WTC11 (cell line): ENCODE measurements around the gene DTWD2. TPM values are rescaled to one million over a fixed set of nuclear protein-coding genes. Genes with fewer than 3 reads are reported as not detected.
A peak's percentile ranks its signal among the peaks of the same experiment; 100 is the strongest.

Experiments used
- ATAC-seq: fragments of 200-7000 bp; cut with Tn5 transposase; 2 replicates; pipeline ENCODE4 v1.10.0; 2021; ENCODE audit warnings: mild to moderate bottlenecking, moderate library complexity
- CTCF ChIA-PET: fragments of 300-600 bp; sonication (Branson Sonifier 250); formaldehyde crosslinking; loops from one replicate; lab custom pipeline; 2021; ENCODE audit warnings: antibody characterized with exemption; lab: Charles Lee
- POLR2A ChIA-PET: fragments of 350-600 bp; sonication (Branson Sonifier 250); formaldehyde crosslinking; loops from one replicate; lab custom pipeline; 2021; ENCODE audit warnings: antibody characterized with exemption; lab: Charles Lee
- DNase-seq: peaks from one replicate; pipeline ENCODE4 v3.0.0; 2021; ENCODE audit warnings: low spot score
- H3K27ac Mint-ChIP-seq: 2 replicates; pipeline ENCODE4 v1.8.0; 2021; ENCODE audit warnings: mixed read lengths
- H3K27me3 Mint-ChIP-seq: 2 replicates; pipeline ENCODE4 v1.8.0; 2021; ENCODE audit warnings: low read depth, mild to moderate bottlenecking, moderate library complexity, mixed read lengths
- H3K36me3 Mint-ChIP-seq: 2 replicates; pipeline ENCODE4 v1.8.0; 2021; ENCODE audit warnings: mixed read lengths
- H3K4me1 Mint-ChIP-seq: 2 replicates; pipeline ENCODE4 v1.8.0; 2022; ENCODE audit warnings: mixed read lengths
- H3K4me3 Mint-ChIP-seq: 2 replicates; pipeline ENCODE4 v1.8.0; 2021; ENCODE audit warnings: mild to moderate bottlenecking, moderate library complexity, mixed read lengths
- H3K9me3 Mint-ChIP-seq: 2 replicates; pipeline ENCODE4 v1.8.0; 2021; ENCODE audit warnings: mixed read lengths
- ATF2 ChIP-seq: sonication (generic); formaldehyde crosslinking; IDR thresholded peaks from 2 replicates; pipeline ENCODE4 v1.8.1; 2022; ENCODE audit warnings: low read depth, missing genetic modification reagents, borderline replicate concordance
- ATF3 ChIP-seq: sonication (generic); formaldehyde crosslinking; conservative IDR thresholded peaks from 2 replicates; pipeline ENCODE4 v1.8.1; 2022; ENCODE audit warnings: mild to moderate bottlenecking, missing genetic modification reagents
- CTCF ChIP-seq: fragments of 200-600 bp; IDR thresholded peaks from 2 replicates; pipeline ENCODE4 v1.8.0; 2022; ENCODE audit warnings: antibody characterized with exemption
- EMX1 ChIP-seq: fragments of 250-450 bp; sonication (Bioruptor Pico); IDR thresholded peaks from 2 replicates; pipeline ENCODE4 v1.8.0; 2021; ENCODE audit warnings: mild to moderate bottlenecking
- ETV6 ChIP-seq: sonication (generic); formaldehyde crosslinking; IDR thresholded peaks from 2 replicates; pipeline ENCODE4 v1.8.1; 2022; ENCODE audit warnings: mild to moderate bottlenecking, missing genetic modification reagents
- FOXP1 ChIP-seq: sonication (generic); formaldehyde crosslinking; IDR thresholded peaks from 2 replicates; pipeline ENCODE4 v1.8.0; 2022; ENCODE audit warnings: missing genetic modification reagents, mild to moderate bottlenecking, moderate library complexity, borderline replicate concordance
- FOXP4 ChIP-seq: sonication (generic); formaldehyde crosslinking; IDR thresholded peaks from 2 replicates; pipeline ENCODE4 v1.8.0; 2022; ENCODE audit warnings: mild to moderate bottlenecking, missing genetic modification reagents
- HMGA2 ChIP-seq: fragments of 250-450 bp; sonication (Bioruptor Pico); IDR thresholded peaks from 2 replicates; pipeline ENCODE4 v1.4.0; 2021; ENCODE audit warnings: mild to moderate bottlenecking, moderate library complexity
- HMGXB4 ChIP-seq: sonication (generic); formaldehyde crosslinking; IDR thresholded peaks from 2 replicates; pipeline ENCODE4 v1.8.1; 2023; ENCODE audit warnings: mild to moderate bottlenecking, moderate library complexity, missing genetic modification reagents
- JAZF1 ChIP-seq: fragments of 250-450 bp; sonication (Bioruptor Pico); IDR thresholded peaks from 2 replicates; pipeline ENCODE4 v1.9.0; 2021; ENCODE audit warnings: moderate library complexity, mild to moderate bottlenecking, inconsistent platforms
- JUN ChIP-seq: sonication (generic); formaldehyde crosslinking; IDR thresholded peaks from 2 replicates; pipeline ENCODE4 v1.8.0; 2023; ENCODE audit warnings: mild to moderate bottlenecking, missing genetic modification reagents
- MLX ChIP-seq: sonication (generic); formaldehyde crosslinking; IDR thresholded peaks from 2 replicates; pipeline ENCODE4 v1.8.1; 2023; ENCODE audit warnings: mild to moderate bottlenecking, missing genetic modification reagents, moderate library complexity
- NFE2L1 ChIP-seq: sonication (generic); formaldehyde crosslinking; IDR thresholded peaks from 2 replicates; pipeline ENCODE4 v1.8.1; 2023; ENCODE audit warnings: missing genetic modification reagents
- RELA ChIP-seq: sonication (generic); formaldehyde crosslinking; IDR thresholded peaks from 2 replicates; pipeline ENCODE4 v1.8.1; 2022; ENCODE audit warnings: missing genetic modification reagents, mild to moderate bottlenecking, borderline replicate concordance
- RORB ChIP-seq: fragments of 250-450 bp; sonication (Bioruptor Pico); IDR thresholded peaks from 2 replicates; pipeline ENCODE4 v1.9.0; 2021; ENCODE audit warnings: mild to moderate bottlenecking
- ZNF512 ChIP-seq: sonication (generic); formaldehyde crosslinking; IDR thresholded peaks from 2 replicates; pipeline ENCODE4 v1.8.1; 2022; ENCODE audit warnings: missing genetic modification reagents, borderline replicate concordance
- ZNF532 ChIP-seq: fragments of 250-450 bp; sonication (Bioruptor Pico); IDR thresholded peaks from 2 replicates; pipeline ENCODE4 v1.9.0; 2021; ENCODE audit warnings: mild to moderate bottlenecking, borderline replicate concordance
- ZNF671 ChIP-seq: fragments of 250-450 bp; sonication (Bioruptor Pico); IDR thresholded peaks from 2 replicates; pipeline ENCODE4 v1.8.0; 2021; ENCODE audit warnings: mild to moderate bottlenecking
- total RNA-seq: library from RNA; stranded (reverse); gene quantifications from 3 replicates; pipeline ENCODE4 v1.2.3, GENCODE V29; 2021

The DTWD2 gene
- total RNA-seq, 1 experiment from 2014 or later, result 13.1 TPM

GRCh38 chr5:118988866-118989180 lies 476 bp upstream of the DTWD2 start:
- ATAC-seq, result no peak
- no peak for DNase-seq
- Mint-ChIP-seq H3K4me3 (peak overlapping the region; percentile 67), H3K27me3 (no peaks in the 10 kb centered on the region; the same call in 1 of the 2 replicates), H3K9me3 (peaks cover 7% of the 10 kb centered on the region; the same call in 1 of the 2 replicates), H3K36me3 (peaks cover 9% of the 10 kb centered on the region), H3K4me1 (peaks cover 14% of the 10 kb centered on the region), H3K27ac (peak overlapping the region; percentile 53; the same call in 1 of the 2 replicates)
- TF ChIP-seq RELA, result no peak
- no peak for TF ChIP-seq HMGXB4 (CRISPR knock-in tag)
- TF ChIP-seq JAZF1 (CRISPR knock-in tag), result no peak
- no peak for TF ChIP-seq ZNF512 (CRISPR knock-in tag)
- TF ChIP-seq RORB (CRISPR knock-in tag), result no peak
- no peak for TF ChIP-seq JUN
- no peak for TF ChIP-seq EMX1
- no peak for TF ChIP-seq FOXP1 (CRISPR knock-in tag)
- no peak for TF ChIP-seq MLX (CRISPR knock-in tag)
- TF ChIP-seq ETV6 (CRISPR knock-in tag), result no peak
- TF ChIP-seq HMGA2, result no peak
- no peak for TF ChIP-seq CTCF
- TF ChIP-seq NFE2L1 (CRISPR knock-in tag), result no peak
- no peak for TF ChIP-seq ZNF671
- no peak for TF ChIP-seq FOXP4 (CRISPR knock-in tag)
- TF ChIP-seq ATF2, result no peak
- no peak for TF ChIP-seq ATF3
- no peak for TF ChIP-seq ZNF532 (CRISPR knock-in tag)
- POLR2A ChIA-PET, result interaction anchor here (0.8 kb wide), 1 partner anchor 279 kb away, joined by 3 read pairs; no protein-coding TSS in a partner anchor
- CTCF ChIA-PET, result interaction anchor here (0.7 to 3.3 kb wide), 13 partner anchors 9 to 592 kb away, joined by 3 to 42 read pairs (median 6); no protein-coding TSS in a partner anchor
